ENCODE measurements around the gene CCR3. TPM values are rescaled to one million over a fixed set of nuclear protein-coding genes. Genes with fewer than 3 reads are reported as not detected.

The CCR3 gene
- total RNA-seq, 2 experiments from 2014 or later: 1.3 to 1.9 TPM

DNA sequence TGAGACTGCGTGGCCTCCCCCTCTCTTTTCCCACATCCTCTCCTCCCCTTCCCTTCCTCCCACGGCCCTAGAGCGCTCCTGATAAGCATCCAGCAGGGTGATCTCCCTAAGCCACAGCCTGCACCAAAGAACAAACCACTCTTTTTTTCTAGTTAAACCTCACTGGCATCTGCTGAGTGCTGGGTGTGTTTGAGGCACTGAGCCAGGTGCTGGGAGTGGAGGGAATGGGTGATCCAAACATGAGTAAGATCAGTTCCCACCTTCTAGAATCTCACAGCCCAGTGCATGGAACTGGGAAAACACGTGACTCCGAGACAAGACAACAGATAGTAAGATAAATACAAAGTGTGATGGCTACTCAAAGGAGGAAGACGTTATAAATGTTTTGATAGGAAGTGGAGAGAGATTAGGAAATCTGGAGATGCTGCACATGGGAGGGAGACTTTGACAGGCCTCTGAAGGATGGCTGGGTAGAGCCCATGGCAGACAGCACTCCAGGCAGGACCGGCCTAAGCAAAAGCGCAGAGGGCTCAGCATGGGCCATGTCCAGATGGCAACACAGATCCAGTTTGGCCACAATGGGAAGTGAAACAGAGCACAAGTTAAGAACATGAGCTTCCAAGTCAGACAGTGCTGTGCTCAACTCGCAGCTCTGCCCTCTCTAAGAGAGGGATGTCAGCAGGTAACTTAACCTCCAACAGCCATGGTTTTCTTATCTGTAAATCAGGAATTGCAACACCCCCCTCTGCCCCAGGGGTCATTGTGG, 55.6 kb downstream of the CCR3 start:
- DNase-seq (no peak), ATAC-seq (ENCODE audit: low read depth) (no peak)
- Mint-ChIP-seq H3K36me3 (peaks cover 2% of the 10 kb centered on the region), H3K27me3 (no peaks in the 10 kb centered on the region), H3K9me3 (no peaks in the 10 kb centered on the region), H3K27ac (peak overlapping the region; percentile 96), H3K4me3 (peak overlapping the region; percentile 23), H3K4me1 (peaks cover 83% of the 10 kb centered on the region)
- POLR2A ChIA-PET: interaction anchor here (0.7 to 3.6 kb wide), 9 partner anchors 14 to 84 kb away, joined by 3 to 27 read pairs (median 7); partner anchors contain the start of genes CCR2 and CCR5

- peaks cover 71% of the 10 kb centered on the region for H3K4me1 Mint-ChIP-seq
- H3K27me3 Mint-ChIP-seq: no peaks in the 10 kb centered on the region
- H3K9me3 Mint-ChIP-seq: no peaks in the 10 kb centered on the region
- ATAC-seq (ENCODE audit: low read depth) (peak; percentile 59), DNase-seq (peak; percentile 51)
- peak overlapping the region; percentile 96 for H3K27ac Mint-ChIP-seq
- POLR2A ChIA-PET: interaction anchor here (0.7 to 3.6 kb wide), 12 partner anchors 15 to 91 kb away, joined by 3 to 27 read pairs (median 6); partner anchors contain the start of genes CCR1, CCR2 and CCR5
- peaks cover 2% of the 10 kb centered on the region for H3K36me3 Mint-ChIP-seq
- peak overlapping the region; percentile 69 for H3K4me3 Mint-ChIP-seq
Observed at GRCh38 chr3:46298871-46299607, 56.8 kb downstream of the CCR3 start.

DNA sequence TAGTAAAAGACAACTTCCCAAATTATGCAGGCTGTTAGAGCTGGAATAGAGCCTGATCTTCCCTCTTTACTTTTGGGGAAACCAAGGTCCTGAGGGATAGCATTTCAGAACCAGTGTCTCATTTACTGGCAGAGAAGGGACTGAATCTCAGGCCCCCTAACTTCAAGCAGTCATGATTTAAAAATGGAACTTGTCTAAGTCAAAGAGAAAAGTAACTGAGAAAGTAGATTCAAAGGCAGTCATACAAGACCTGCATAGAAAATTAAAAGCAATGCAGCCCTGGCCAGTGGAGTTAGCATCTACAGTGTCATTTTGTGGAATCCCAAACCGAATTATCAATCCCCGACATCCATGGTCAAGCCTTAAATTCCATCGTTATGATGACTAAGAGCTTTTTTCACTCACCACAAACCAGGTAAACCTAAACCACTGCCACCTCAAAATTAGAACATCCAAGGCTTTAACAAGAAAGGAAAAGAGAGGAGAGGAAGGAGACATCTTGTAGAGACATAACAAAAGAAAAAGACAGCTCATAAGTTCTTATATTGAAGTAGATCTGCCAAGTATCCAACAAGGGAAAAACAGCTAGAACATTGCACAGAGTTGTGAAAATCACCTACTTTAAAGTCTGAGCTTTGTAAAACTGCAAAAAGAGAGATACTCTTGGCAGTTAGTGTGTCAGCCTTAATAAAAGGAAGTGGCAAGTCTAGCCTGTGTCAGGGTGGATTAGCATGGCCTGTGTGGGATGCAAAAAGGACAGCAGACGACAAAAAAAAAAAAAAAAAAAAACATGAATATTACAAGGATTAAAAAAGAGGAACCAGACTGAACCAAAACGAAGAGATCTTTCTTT, 57.6 kb downstream of the CCR3 start:
- no peaks in the 10 kb centered on the region for H3K27me3 Mint-ChIP-seq
- POLR2A ChIA-PET: interaction anchor here (0.6 to 3.6 kb wide), 10 partner anchors 16 to 227 kb away, joined by 3 to 27 read pairs (median 7); partner anchors contain the start of genes CCR2 and CCR5
- ATAC-seq (ENCODE audit: low read depth) (peak; percentile 24), DNase-seq (no peak)
- peak overlapping the region; percentile 96 for H3K27ac Mint-ChIP-seq
- H3K36me3 Mint-ChIP-seq: peaks cover 5% of the 10 kb centered on the region
- H3K4me1 Mint-ChIP-seq: peaks cover 63% of the 10 kb centered on the region
- no peaks in the 10 kb centered on the region for H3K9me3 Mint-ChIP-seq
- peak overlapping the region; percentile 69 for H3K4me3 Mint-ChIP-seq

DNA sequence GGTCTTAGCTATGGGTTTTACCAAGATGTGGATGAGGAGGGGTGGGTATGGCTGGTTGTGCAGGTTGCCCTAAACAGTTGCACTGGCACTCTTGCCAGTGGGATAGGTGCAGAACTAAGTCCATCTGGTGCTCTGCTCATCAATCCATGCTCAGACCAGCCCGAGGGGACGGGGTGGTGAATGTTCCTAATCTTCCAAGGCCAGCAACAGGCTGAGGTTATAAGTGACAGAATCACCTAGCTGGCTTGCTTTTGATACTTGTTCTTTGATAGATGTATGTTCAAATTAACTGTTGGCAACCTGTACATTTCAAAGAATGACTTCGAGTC, 58.2 kb downstream of the CCR3 start:
- Mint-ChIP-seq H3K9me3 (no peaks in the 10 kb centered on the region), H3K27me3 (peaks cover 2% of the 10 kb centered on the region), H3K36me3 (peaks cover 8% of the 10 kb centered on the region), H3K27ac (peak overlapping the region; percentile 96), H3K4me1 (peaks cover 62% of the 10 kb centered on the region), H3K4me3 (peak overlapping the region; percentile 69)
- DNase-seq (no peak), ATAC-seq (ENCODE audit: low read depth) (no peak)
- POLR2A ChIA-PET: interaction anchor here (0.6 to 3.6 kb wide), 7 partner anchors 16 to 228 kb away, joined by 3 to 27 read pairs (median 18); partner anchors contain the start of genes CCR2 and CCR5

- POLR2A ChIA-PET: interaction anchor here (0.5 to 3.6 kb wide), 5 partner anchors 22 to 328 kb away, joined by 3 to 22 read pairs (median 5); partner anchors contain the start of gene CCR2
- Mint-ChIP-seq H3K9me3 (no peaks in the 10 kb centered on the region), H3K4me3 (peak overlapping the region; percentile 59), H3K4me1 (peaks cover 57% of the 10 kb centered on the region), H3K36me3 (peaks cover 8% of the 10 kb centered on the region), H3K27ac (peak overlapping the region; percentile 95), H3K27me3 (peaks cover 4% of the 10 kb centered on the region)
- ATAC-seq (ENCODE audit: low read depth) (peak; percentile 11), DNase-seq (no peak)
Observed at GRCh38 chr3:46301122-46301835, 59.0 kb downstream of the CCR3 start.

- no peak for ATAC-seq (ENCODE audit: low read depth)
- H3K4me3 Mint-ChIP-seq: no peak overlapping the region
- H3K27ac Mint-ChIP-seq: no peak overlapping the region
- peaks cover 38% of the 10 kb centered on the region for H3K4me1 Mint-ChIP-seq
- POLR2A ChIA-PET: no interaction called here
- DNase-seq: no peak
- H3K36me3 Mint-ChIP-seq: peaks cover 13% of the 10 kb centered on the region
- peaks cover 4% of the 10 kb centered on the region for H3K27me3 Mint-ChIP-seq
- no peaks in the 10 kb centered on the region for H3K9me3 Mint-ChIP-seq
Observed at GRCh38 chr3:46303240-46303639, 61.0 kb downstream of the CCR3 start.

GRCh38 chr3:46304739-46305138, 62.5 kb downstream of the CCR3 start:
- peaks cover 24% of the 10 kb centered on the region for H3K4me1 Mint-ChIP-seq
- POLR2A ChIA-PET: no interaction called here
- H3K9me3 Mint-ChIP-seq: peaks cover 3% of the 10 kb centered on the region
- peaks cover 20% of the 10 kb centered on the region for H3K36me3 Mint-ChIP-seq
- no peak overlapping the region for H3K4me3 Mint-ChIP-seq
- H3K27ac Mint-ChIP-seq: no peak overlapping the region
- H3K27me3 Mint-ChIP-seq: peaks cover 8% of the 10 kb centered on the region
- no peak for ATAC-seq (ENCODE audit: low read depth)
- DNase-seq: no peak

DNA sequence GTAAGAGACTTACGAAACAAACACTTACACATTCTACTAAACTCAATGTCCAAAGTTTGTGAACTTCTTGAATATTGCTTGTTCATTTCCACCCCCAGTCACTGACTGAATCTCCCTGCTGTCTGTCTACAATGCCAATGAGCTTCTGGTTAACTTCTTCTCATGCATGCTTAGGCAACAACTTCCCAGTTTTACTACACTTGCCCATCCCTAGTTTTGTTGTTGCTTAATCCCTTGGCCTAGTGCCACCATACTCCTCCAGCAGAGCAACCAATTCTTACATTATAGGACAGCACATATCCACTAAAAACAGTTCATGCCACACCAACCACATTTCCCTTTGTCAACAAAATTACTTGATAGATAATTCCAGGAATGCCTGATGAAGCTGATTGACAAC, 70.7 kb downstream of the CCR3 start:
- Mint-ChIP-seq H3K27ac (no peak overlapping the region), H3K4me1 (peaks cover 13% of the 10 kb centered on the region), H3K4me3 (no peak overlapping the region), H3K36me3 (peaks cover 35% of the 10 kb centered on the region), H3K27me3 (peaks cover 7% of the 10 kb centered on the region), H3K9me3 (peaks cover 25% of the 10 kb centered on the region)
- POLR2A ChIA-PET: no interaction called here
- ATAC-seq (ENCODE audit: low read depth): no peak
- no peak for DNase-seq

DNA sequence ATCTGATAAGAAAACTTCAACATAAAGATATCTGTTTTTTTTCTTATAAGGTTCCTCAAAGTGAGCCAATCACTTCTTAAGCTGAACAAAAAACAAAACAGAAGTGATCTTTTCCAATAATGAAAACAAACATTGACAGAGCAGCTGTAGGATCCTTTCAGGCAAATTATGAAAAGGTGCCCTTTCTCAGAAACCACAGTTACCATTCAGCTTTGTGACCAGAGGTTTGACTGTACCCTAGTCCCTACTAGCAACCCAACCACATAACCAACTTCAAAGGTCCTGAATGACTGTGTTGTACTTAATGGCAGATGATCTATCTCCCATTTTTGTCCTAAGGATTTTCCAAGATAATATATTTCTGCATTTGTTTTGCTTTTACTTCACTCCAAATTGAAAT, 72.3 kb downstream of the CCR3 start:
- POLR2A ChIA-PET: interaction anchor here (0.9 to 1.4 kb wide), 3 partner anchors 21 to 39 kb away, joined by 3 to 6 read pairs (median 5); partner anchors contain the start of gene CCR2
- Mint-ChIP-seq H3K9me3 (peaks cover 29% of the 10 kb centered on the region), H3K27ac (no peak overlapping the region), H3K27me3 (peaks cover 2% of the 10 kb centered on the region), H3K4me1 (peaks cover 15% of the 10 kb centered on the region), H3K36me3 (peaks cover 32% of the 10 kb centered on the region), H3K4me3 (no peak overlapping the region)
- peak; percentile 79 for ATAC-seq (ENCODE audit: low read depth)
- no peak for DNase-seq

- Mint-ChIP-seq H3K36me3 (peaks cover 32% of the 10 kb centered on the region), H3K4me1 (peaks cover 15% of the 10 kb centered on the region), H3K4me3 (no peak overlapping the region), H3K9me3 (peaks cover 29% of the 10 kb centered on the region), H3K27ac (no peak overlapping the region), H3K27me3 (peaks cover 4% of the 10 kb centered on the region)
- DNase-seq (no peak), ATAC-seq (ENCODE audit: low read depth) (no peak)
- POLR2A ChIA-PET: interaction anchor here (1.4 kb wide), 1 partner anchor 33 kb away, joined by 3 read pairs; no protein-coding TSS in a partner anchor
Observed at GRCh38 chr3:46316206-46316605, 73.9 kb downstream of the CCR3 start.
